ENCODE measurements around the gene MAPT. TPM values are rescaled to one million over a fixed set of nuclear protein-coding genes. Genes with fewer than 3 reads are reported as not detected.

The MAPT gene
- total and polyA plus RNA-seq, 2 of the 4 experiments (the other 2 are of a cell fraction), result 0.18 to 0.19 TPM

- Histone ChIP-seq H3K23ac (ENCODE audit: low read depth, low read length) (no peak overlapping the region), H3K18ac (ENCODE audit: low read depth, low read length) (no peak overlapping the region), H4K20me1 (ENCODE audit: insufficient read depth, low read length) (no peaks in the 10 kb centered on the region), H4K5ac (ENCODE audit: low read depth, low read length) (no peak overlapping the region), H3K27me3 (ENCODE audit: control insufficient read depth, insufficient read depth, low read length) (peaks cover 37% of the 10 kb centered on the region), H3K4me1 (ENCODE audit: control insufficient read depth, insufficient read depth, low read length) (no peaks in the 10 kb centered on the region), H3K9ac (ENCODE audit: low read depth, low read length) (no peak overlapping the region), H2BK120ac (ENCODE audit: low read depth, low read length) (no peak overlapping the region), H2AFZ (replicated peaks; ENCODE audit: low read length, poor library complexity) (no peak overlapping the region), H2AK5ac (ENCODE audit: low read depth, low read length) (no peak overlapping the region), H3K9me3 (ENCODE audit: control insufficient read depth, insufficient read depth, low read length) (peaks cover 3% of the 10 kb centered on the region), H3K4me2 (ENCODE audit: low read depth, low read length) (no peak overlapping the region), H2BK15ac (ENCODE audit: low read depth, low read length) (no peak overlapping the region), H3K9me1 (ENCODE audit: insufficient read depth, low read length) (no peaks in the 10 kb centered on the region), H2AK9ac (replicated peaks; ENCODE audit: low read depth, low read length, poor library complexity) (no peak overlapping the region), H3K36me3 (ENCODE audit: control insufficient read depth, insufficient read depth, low read length) (no peaks in the 10 kb centered on the region), H2BK5ac (ENCODE audit: low read depth, low read length, poor library complexity, severe bottlenecking) (no peak overlapping the region), H4K91ac (ENCODE audit: insufficient read depth, low read depth, low read length) (no peak overlapping the region), H3K14ac (replicated peaks; ENCODE audit: low read depth, low read length) (no peak overlapping the region), H2BK20ac (ENCODE audit: low read depth, low read length) (no peak overlapping the region), H3K56ac (ENCODE audit: extremely low read depth, insufficient read depth, low read length) (no peak overlapping the region), H3K27ac (ENCODE audit: insufficient read depth, low read length) (no peak overlapping the region), H4K8ac (ENCODE audit: low read depth in 2 of 2, low read length in 2 of 2) (no peak overlapping the region), H3K4ac (ENCODE audit: low read depth, low read length) (no peak overlapping the region), H3K4me3 (ENCODE audit: insufficient read depth, low read depth, low read length) (no peak overlapping the region), H3K79me1 (ENCODE audit: low read depth in 1 of 2, low read length in 2 of 2) (no peaks in the 10 kb centered on the region)
- in situ Hi-C loops (cut with MboI; ENCODE audit: low sequenced_read_pairs), result no loop called here
- no peak for TF ChIP-seq CEBPB (IDR thresholded peaks at IDR 0.05; ENCODE audit: low read depth, low read length)
- no peak for TF ChIP-seq MAZ (IDR thresholded peaks at IDR 0.05; ENCODE audit: borderline replicate concordance, low read depth, low read length)
- no peak for TF ChIP-seq BHLHE40 (IDR thresholded peaks at IDR 0.05; ENCODE audit: low read depth, low read length)
- no peak for TF ChIP-seq SMC3 (IDR thresholded peaks at IDR 0.05; ENCODE audit: low read depth, low read length)
- TF ChIP-seq USF2 (IDR thresholded peaks at IDR 0.05; ENCODE audit: low read depth, low read length), result no peak
- TF ChIP-seq RFX5 (IDR thresholded peaks at IDR 0.05; ENCODE audit: low read depth, low read length), result no peak
- no peak for TF ChIP-seq MXI1 (IDR thresholded peaks at IDR 0.05; ENCODE audit: borderline replicate concordance, low read depth, low read length)
- no peak for TF ChIP-seq RAD21 (IDR thresholded peaks at IDR 0.05; ENCODE audit: low read length)
- TF ChIP-seq FOS (IDR thresholded peaks at IDR 0.05; ENCODE audit: low read depth, low read length), result no peak
- no peak for TF ChIP-seq ELK1 (IDR thresholded peaks at IDR 0.05; ENCODE audit: borderline replicate concordance, low read depth, low read length)
- TF ChIP-seq RCOR1 (IDR thresholded peaks at IDR 0.05; ENCODE audit: insufficient replicate concordance, low read length), result no peak
- no peak for TF ChIP-seq MAFK (IDR thresholded peaks at IDR 0.05; ENCODE audit: low read depth, low read length)
- TF ChIP-seq NFE2L2 (IDR thresholded peaks at IDR 0.05; ENCODE audit: low read depth, low read length), result no peak
- no peak for TF ChIP-seq POLR2A (IDR thresholded peaks at IDR 0.05; ENCODE audit: low read depth, low read length)
- dilution Hi-C loops (cut with HindIII; ENCODE audit: low sequenced_read_pairs, unreplicated experiment), result no loop called here
- no TSS peak for BruUV-seq (replicated peaks)
- CTCF ChIA-PET, result no interaction called here
- POLR2A ChIA-PET (ENCODE audit: unreplicated experiment), result no interaction called here
- WGBS, 2 experiments (ENCODE audit: extremely low coverage in 2 of 2, insufficient read length in 1 of 2), result 60% methylated on average over 3 of the region's 8 CpGs; no CpG with 5 or more reads in 1 of the 2 experiments
- DNase-seq (no peak), ATAC-seq (ENCODE audit: low read depth) (no peak)
- intact Hi-C loops (cut with micrococcal nuclease), result no loop called here
These were observed 14.6 kb downstream of the MAPT start for GRCh38 chr17:45908935-45909334.

Data from IMR-90 (cell line).